Activated naive CD4-positive, alpha-beta T cell treated with anti-CD3 and anti-CD28 coated beads, Interleukin-2, amount 10 ng/mL, durations not matched to agents 7 days and 5 days (primary cell): ENCODE results near the gene RANGAP1.
"Not testable (repeated sequence)": the region's sequence is repeated elsewhere in the genome, so short reads cannot be mapped to it uniquely, and the experiment has no call there.

Experiments
- CTCF ChIA-PET: fragments of 350-600 bp; sonication (Branson Sonifier 250); formaldehyde crosslinking; loops from one replicate; lab custom pipeline; 2021; ENCODE audit warnings: antibody characterized with exemption; lab: Charles Lee
- DNase-seq: peaks from one replicate; pipeline ENCODE4 v3.0.0-alpha.2; 2020
- H3K27ac Mint-ChIP-seq: one replicate; pipeline ENCODE4 v1.8.0; 2021; ENCODE audit warnings: mild to moderate bottlenecking, moderate library complexity, mixed read lengths
- H3K27me3 Mint-ChIP-seq: one replicate; pipeline ENCODE4 v1.8.0; 2021; ENCODE audit warnings: mild to moderate bottlenecking, mixed read lengths
- H3K36me3 Mint-ChIP-seq: one replicate; pipeline ENCODE4 v1.8.0; 2021; ENCODE audit warnings: mixed read lengths
- H3K4me1 Mint-ChIP-seq: one replicate; pipeline ENCODE4 v1.8.0; 2021; ENCODE audit warnings: mixed read lengths
- H3K4me3 Mint-ChIP-seq: one replicate; pipeline ENCODE4 v1.8.0; 2021; ENCODE audit warnings: mild to moderate bottlenecking, moderate library complexity, mixed read lengths
- H3K9me3 Mint-ChIP-seq: one replicate; pipeline ENCODE4 v1.8.0; 2021; ENCODE audit warnings: mixed read lengths

The RANGAP1 gene

DNA sequence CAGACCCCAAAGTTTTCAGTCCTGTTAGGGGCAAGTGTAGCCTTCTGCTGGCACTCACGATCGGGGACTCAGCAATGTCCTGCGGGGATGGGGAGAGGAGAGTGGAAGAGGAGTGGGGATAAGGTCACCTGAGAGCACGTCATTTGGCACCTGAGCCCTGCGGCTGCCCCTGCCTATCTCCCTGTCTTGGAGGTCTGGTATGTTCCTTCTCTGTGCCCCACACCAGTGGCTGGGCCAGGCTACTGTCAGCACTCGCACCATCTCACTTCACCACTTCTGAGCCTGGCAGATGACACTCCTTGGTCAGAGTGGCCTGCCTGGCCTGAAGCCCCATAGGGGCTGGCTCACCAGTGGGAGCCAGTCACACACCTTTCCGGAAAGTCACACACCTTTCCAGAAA, 25.1 kb downstream of the RANGAP1 start:
- CTCF ChIA-PET, result no interaction called here
- H3K27ac Mint-ChIP-seq, result no peak overlapping the region
- no peak overlapping the region for H3K4me3 Mint-ChIP-seq
- peaks cover 37% of the 10 kb centered on the region for H3K36me3 Mint-ChIP-seq
- no peak for DNase-seq
- no peaks in the 10 kb centered on the region for H3K9me3 Mint-ChIP-seq
- no peaks in the 10 kb centered on the region for H3K4me1 Mint-ChIP-seq
- no peaks in the 10 kb centered on the region for H3K27me3 Mint-ChIP-seq

DNA sequence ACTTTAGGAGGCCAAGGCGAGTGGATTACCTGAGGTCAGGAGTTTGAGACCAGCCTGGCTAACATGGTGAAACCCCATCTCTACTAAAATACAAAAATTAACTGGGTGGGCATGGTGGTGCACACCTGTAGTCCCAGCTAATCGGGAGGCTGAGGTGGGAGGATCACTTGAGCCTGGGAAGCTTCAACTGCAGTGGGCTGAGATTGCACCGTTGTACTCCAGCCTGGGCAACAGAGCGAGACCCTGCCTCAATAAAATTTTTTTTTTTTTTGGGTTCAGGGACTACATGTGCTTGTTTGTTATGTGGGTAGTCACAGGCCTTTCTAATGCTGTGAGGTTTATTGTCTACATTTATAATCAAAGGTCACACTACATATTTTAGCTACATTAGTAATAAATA, 26.2 kb downstream of the RANGAP1 start:
- DNase-seq, H3K27me3 Mint-ChIP-seq, H3K27ac Mint-ChIP-seq, H3K4me3 Mint-ChIP-seq, H3K4me1 Mint-ChIP-seq, H3K9me3 Mint-ChIP-seq, CTCF ChIA-PET: not testable (repeated sequence)
- H3K36me3 Mint-ChIP-seq, result peaks cover 37% of the 10 kb centered on the region

GRCh38 chr22:41257696-41258095, 28.3 kb downstream of the RANGAP1 start:
- peak overlapping the region; percentile 37 for H3K27ac Mint-ChIP-seq
- H3K27me3 Mint-ChIP-seq, result no peaks in the 10 kb centered on the region
- H3K36me3 Mint-ChIP-seq, result peaks cover 38% of the 10 kb centered on the region
- no peak overlapping the region for H3K4me3 Mint-ChIP-seq
- no peaks in the 10 kb centered on the region for H3K9me3 Mint-ChIP-seq
- no peaks in the 10 kb centered on the region for H3K4me1 Mint-ChIP-seq
- CTCF ChIA-PET, result no interaction called here
- DNase-seq, result no peak

GRCh38 chr22:41256254-41257253, 29.4 kb downstream of the RANGAP1 start:
- Mint-ChIP-seq H3K27me3 (no peaks in the 10 kb centered on the region), H3K36me3 (peaks cover 40% of the 10 kb centered on the region), H3K27ac (peak overlapping the region; percentile 17), H3K4me1 (no peaks in the 10 kb centered on the region), H3K4me3 (no peak overlapping the region), H3K9me3 (no peaks in the 10 kb centered on the region)
- CTCF ChIA-PET, result no interaction called here
- DNase-seq, result no peak

DNA sequence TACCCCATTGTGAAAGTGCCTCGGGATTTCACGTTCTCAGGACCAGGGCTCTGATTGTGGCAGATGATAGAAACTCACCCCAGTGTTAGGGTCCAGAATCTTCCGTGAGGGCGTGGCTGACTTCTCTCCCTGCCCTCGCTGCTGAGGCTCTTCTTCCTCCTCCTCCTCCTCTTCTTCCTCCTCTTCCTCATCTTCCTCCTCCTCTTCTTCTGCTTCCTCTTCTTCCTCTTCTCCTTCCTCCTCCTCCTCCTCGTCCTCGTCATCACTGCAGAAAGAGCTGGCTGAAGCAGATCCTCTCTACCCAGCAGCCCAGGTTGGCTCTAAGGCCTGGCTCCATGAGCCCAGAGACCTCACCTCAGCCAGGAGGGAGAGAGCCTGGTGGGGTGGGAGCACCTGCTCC, 31.8 kb downstream of the RANGAP1 start:
- H3K9me3 Mint-ChIP-seq, result no peaks in the 10 kb centered on the region
- CTCF ChIA-PET, result no interaction called here
- H3K27ac Mint-ChIP-seq, result no peak overlapping the region
- H3K36me3 Mint-ChIP-seq, result peaks cover 49% of the 10 kb centered on the region
- DNase-seq, result no peak
- H3K4me3 Mint-ChIP-seq, result no peak overlapping the region
- no peaks in the 10 kb centered on the region for H3K4me1 Mint-ChIP-seq
- H3K27me3 Mint-ChIP-seq, result no peaks in the 10 kb centered on the region

- no peak overlapping the region for H3K4me3 Mint-ChIP-seq
- peaks cover 47% of the 10 kb centered on the region for H3K36me3 Mint-ChIP-seq
- CTCF ChIA-PET, result no interaction called here
- H3K9me3 Mint-ChIP-seq, result no peaks in the 10 kb centered on the region
- no peaks in the 10 kb centered on the region for H3K27me3 Mint-ChIP-seq
- no peak overlapping the region for H3K27ac Mint-ChIP-seq
- no peaks in the 10 kb centered on the region for H3K4me1 Mint-ChIP-seq
- DNase-seq, result no peak
Measured at GRCh38 chr22:41252365-41252764, 33.6 kb downstream of the RANGAP1 start.

DNA sequence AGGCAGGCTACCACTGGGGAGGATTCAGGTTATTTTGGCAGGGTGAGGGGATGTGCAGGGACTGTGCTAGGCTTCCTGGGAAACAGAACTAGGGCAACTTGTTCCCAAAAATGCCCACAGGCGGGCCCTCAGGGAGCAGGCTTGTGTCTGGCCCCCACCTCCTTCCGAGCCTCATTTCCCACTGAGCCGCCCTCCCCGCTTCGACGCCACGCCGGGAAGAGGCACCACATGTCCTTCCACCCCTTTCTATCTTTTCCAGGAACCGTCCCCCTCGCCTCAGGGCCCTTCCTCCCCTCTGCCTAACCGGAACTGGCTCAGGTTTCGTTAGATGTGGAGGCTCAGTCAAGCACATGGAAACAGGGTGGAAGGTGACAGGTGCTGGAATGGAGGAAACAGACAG, 35.9 kb downstream of the RANGAP1 start:
- peak overlapping the region; percentile 45 for H3K27ac Mint-ChIP-seq
- CTCF ChIA-PET, result no interaction called here

GRCh38 chr22:41249442-41249841, 36.5 kb downstream of the RANGAP1 start:
- Mint-ChIP-seq H3K36me3 (peaks cover 43% of the 10 kb centered on the region), H3K4me3 (no peak overlapping the region), H3K27ac (no peak overlapping the region), H3K9me3 (no peaks in the 10 kb centered on the region), H3K4me1 (no peaks in the 10 kb centered on the region), H3K27me3 (no peaks in the 10 kb centered on the region)
- DNase-seq, result no peak
- CTCF ChIA-PET, result no interaction called here

More for the DNA sequence above, 35.9 kb downstream of the RANGAP1 start:
- Mint-ChIP-seq H3K9me3 (no peaks in the 10 kb centered on the region), H3K4me3 (no peak overlapping the region), H3K4me1 (no peaks in the 10 kb centered on the region), H3K36me3 (peaks cover 43% of the 10 kb centered on the region), H3K27me3 (no peaks in the 10 kb centered on the region)
- no peak for DNase-seq

DNA sequence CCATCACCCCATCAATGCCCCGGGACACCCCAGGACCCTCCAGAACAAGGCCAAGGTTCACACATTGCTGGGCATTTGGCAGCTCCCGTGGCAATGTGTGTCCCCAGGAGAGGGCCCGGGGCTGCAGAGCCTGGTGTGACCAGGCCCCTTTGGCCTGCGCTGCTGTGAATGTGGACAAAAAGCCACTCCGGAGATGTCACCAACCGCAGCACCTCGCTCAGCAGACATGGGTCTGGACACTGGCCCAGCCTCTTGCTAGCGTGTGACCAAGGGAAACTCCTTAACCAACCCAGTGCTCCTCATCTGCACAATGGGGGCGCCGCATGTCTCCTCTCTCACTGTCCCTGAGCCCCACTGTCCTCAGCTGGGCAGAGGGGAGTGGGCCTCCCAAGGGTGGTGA, 37.2 kb downstream of the RANGAP1 start:
- DNase-seq, result no peak
- Mint-ChIP-seq H3K36me3 (peaks cover 38% of the 10 kb centered on the region), H3K4me3 (no peak overlapping the region), H3K9me3 (no peaks in the 10 kb centered on the region), H3K27ac (no peak overlapping the region), H3K27me3 (no peaks in the 10 kb centered on the region), H3K4me1 (no peaks in the 10 kb centered on the region)
- CTCF ChIA-PET, result no interaction called here

- Mint-ChIP-seq H3K36me3 (peaks cover 38% of the 10 kb centered on the region), H3K4me1 (no peaks in the 10 kb centered on the region), H3K9me3 (no peaks in the 10 kb centered on the region), H3K4me3 (no peak overlapping the region), H3K27ac (no peak overlapping the region), H3K27me3 (no peaks in the 10 kb centered on the region)
- no peak for DNase-seq
- CTCF ChIA-PET, result no interaction called here
Measured at GRCh38 chr22:41248314-41248713, 37.7 kb downstream of the RANGAP1 start.

GRCh38 chr22:41247703-41248102, 38.3 kb downstream of the RANGAP1 start:
- no peaks in the 10 kb centered on the region for H3K27me3 Mint-ChIP-seq
- no peak overlapping the region for H3K27ac Mint-ChIP-seq
- no peak for DNase-seq
- peaks cover 34% of the 10 kb centered on the region for H3K36me3 Mint-ChIP-seq
- H3K4me3 Mint-ChIP-seq, result no peak overlapping the region
- CTCF ChIA-PET, result no interaction called here
- no peaks in the 10 kb centered on the region for H3K4me1 Mint-ChIP-seq
- H3K9me3 Mint-ChIP-seq, result no peaks in the 10 kb centered on the region

GRCh38 chr22:41245917-41246499, 40.0 kb downstream of the RANGAP1 start:
- no peak overlapping the region for H3K27ac Mint-ChIP-seq
- peaks cover 28% of the 10 kb centered on the region for H3K36me3 Mint-ChIP-seq

GRCh38 chr22:41243361-41243760, 42.6 kb downstream of the RANGAP1 start:
- H3K27ac Mint-ChIP-seq, result no peak overlapping the region
- peaks cover 5% of the 10 kb centered on the region for H3K27me3 Mint-ChIP-seq
- H3K4me3 Mint-ChIP-seq, result no peak overlapping the region
- CTCF ChIA-PET, result no interaction called here
- peaks cover 17% of the 10 kb centered on the region for H3K36me3 Mint-ChIP-seq
- no peaks in the 10 kb centered on the region for H3K9me3 Mint-ChIP-seq
- peaks cover 3% of the 10 kb centered on the region for H3K4me1 Mint-ChIP-seq
- no peak for DNase-seq

More at GRCh38 chr22:41245917-41246499, 40.0 kb downstream of the RANGAP1 start:
- no peak overlapping the region for H3K4me3 Mint-ChIP-seq
- H3K4me1 Mint-ChIP-seq, result no peaks in the 10 kb centered on the region
- CTCF ChIA-PET, result interaction anchor here (0.9 kb wide), 1 partner anchor 70 kb away, joined by 3 read pairs; no protein-coding TSS in a partner anchor
- H3K9me3 Mint-ChIP-seq, result no peaks in the 10 kb centered on the region
- no peaks in the 10 kb centered on the region for H3K27me3 Mint-ChIP-seq
- DNase-seq, result no peak

GRCh38 chr22:41242396-41243117, 43.4 kb downstream of the RANGAP1 start:
- CTCF ChIA-PET, result no interaction called here
- DNase-seq, result no peak
- Mint-ChIP-seq H3K27me3 (peaks cover 5% of the 10 kb centered on the region), H3K36me3 (peaks cover 14% of the 10 kb centered on the region), H3K4me3 (no peak overlapping the region), H3K4me1 (peaks cover 3% of the 10 kb centered on the region), H3K27ac (no peak overlapping the region), H3K9me3 (no peaks in the 10 kb centered on the region)
